GM23248 (cell line): ENCODE measurements around the gene FAXC. TPM values are rescaled to one million over a fixed set of nuclear protein-coding genes. Genes with fewer than 3 reads are reported as not detected.

Experiments used
- DNase-seq: peaks from one replicate; pipeline ENCODE4 v3.0.0-alpha.2; 2015
- H2AFZ ChIP-seq: fragments of 200-600 bp; sonication (generic); 2 replicates; pipeline ENCODE4 v1.6.1; 2016; ENCODE audit warnings: antibody characterized with exemption
- H3F3A ChIP-seq: fragments of 200-600 bp; sonication (generic); 2 replicates; pipeline ENCODE4 v1.6.1; 2016; ENCODE audit warnings: mild to moderate bottlenecking, antibody characterized with exemption, mixed run types; ENCODE audit not compliant: insufficient read depth
- H3K27ac ChIP-seq: fragments of 200-600 bp; sonication (generic); 2 replicates; pipeline ENCODE4 v1.5.1; 2016; ENCODE audit warnings: mild to moderate bottlenecking
- H3K27me3 ChIP-seq: fragments of 200-600 bp; sonication (generic); replicated peaks from 2 replicates; pipeline ENCODE4 v1.6.1; 2016; ENCODE audit warnings: mild to moderate bottlenecking; ENCODE audit not compliant: insufficient read depth
- H3K36me3 ChIP-seq: fragments of 200-600 bp; sonication (generic); 2 replicates; pipeline ENCODE4 v1.6.1; 2016; ENCODE audit warnings: low read depth, mild to moderate bottlenecking
- H3K4me1 ChIP-seq: fragments of 200-600 bp; sonication (generic); 2 replicates; pipeline ENCODE4 v1.6.1; 2016; ENCODE audit warnings: mild to moderate bottlenecking; ENCODE audit not compliant: insufficient read depth
- H3K4me2 ChIP-seq: fragments of 200-600 bp; sonication (generic); one replicate; pipeline ENCODE4 v1.6.1; 2016; ENCODE audit warnings: mild to moderate bottlenecking; ENCODE audit not compliant: unreplicated experiment
- H3K4me3 ChIP-seq: fragments of 200-600 bp; sonication (generic); 2 replicates; pipeline ENCODE4 v1.5.1; 2016; ENCODE audit warnings: mild to moderate bottlenecking
- H3K79me2 ChIP-seq: fragments of 200-600 bp; sonication (generic); 2 replicates; pipeline ENCODE4 v1.6.1; 2016; ENCODE audit warnings: mild to moderate bottlenecking; ENCODE audit not compliant: insufficient read depth
- H3K9ac ChIP-seq: fragments of 200-600 bp; sonication (generic); 2 replicates; pipeline ENCODE4 v1.6.1; 2016; ENCODE audit warnings: mild to moderate bottlenecking
- H3K9me2 ChIP-seq: fragments of 200-600 bp; sonication (generic); 2 replicates; pipeline ENCODE4 v1.6.1; 2016; ENCODE audit warnings: mixed run types, mild to moderate bottlenecking, moderate library complexity; ENCODE audit not compliant: insufficient read depth
- H3K9me3 ChIP-seq: fragments of 200-600 bp; sonication (generic); one replicate; pipeline ENCODE4 v1.6.1; 2017; ENCODE audit warnings: low read depth
- H4K20me1 ChIP-seq: fragments of 200-600 bp; sonication (generic); 2 replicates; pipeline ENCODE4 v1.6.0; 2016; ENCODE audit not compliant: insufficient read depth
- EZH2 ChIP-seq: fragments of 200-600 bp; sonication (generic); IDR thresholded peaks from 2 replicates; pipeline ENCODE4 v1.6.1; 2018; ENCODE audit warnings: antibody characterized with exemption, mild to moderate bottlenecking; ENCODE audit not compliant: insufficient read depth, poor library complexity, severe bottlenecking
- EZH2phosphoT487 ChIP-seq: fragments of 200-600 bp; sonication (generic); IDR thresholded peaks from 2 replicates; pipeline ENCODE4 v1.6.1; 2018; ENCODE audit warnings: antibody characterized with exemption, moderate library complexity, mild to moderate bottlenecking, low read depth; ENCODE audit not compliant: insufficient read depth
- WGBS, 2 experiments: methylation state at CpG; one replicate each; pipeline ENCODE4 v1.1.6; 2015 to 2017; ENCODE audit warnings: low lambda C conversion rate in 2 of 2, low coverage in 1 of 2; ENCODE audit errors: missing lambda C conversion rate in 2 of 2; 5-methylcytosine and 5-hydroxymethylcytosine counted together
- in situ Hi-C: fragments of 300-500 bp; cut with MboI; formaldehyde crosslinking; loops from 2 replicates; pipeline ENCODE4 v1.15.0; 2020
- polyA plus RNA-seq: library from polyadenylated mRNA; unstranded; fragments of >200 nt; fragmentation: Nextera tagmentation; extraction: Ambion mirVana; gene quantifications from 2 replicates; pipeline ENCODE4 v1.2.1, GENCODE V29; 2016
- total RNA-seq: library from RNA; depleted of rRNA; stranded (reverse); fragments of >200 nt; shearing (Covaris generic); gene quantifications from 2 replicates; pipeline ENCODE4 v1.2.3, GENCODE V29; 2014

The FAXC gene
- total and polyA plus RNA-seq, 2 experiments from 2014 or later, result 0.29 to 0.76 TPM

- TF ChIP-seq EZH2phosphoT487 (no peak), EZH2 (no peak)
- Histone ChIP-seq H3K9me3 (no peaks in the 10 kb centered on the region), H3K4me2 (no peak overlapping the region), H2AFZ (no peak overlapping the region), H3K9me2 (no peaks in the 10 kb centered on the region), H3K9ac (no peak overlapping the region), H3F3A (peaks cover 17% of the 10 kb centered on the region), H3K4me3 (no peak overlapping the region), H3K4me1 (no peaks in the 10 kb centered on the region), H3K79me2 (no peaks in the 10 kb centered on the region), H3K36me3 (no peaks in the 10 kb centered on the region), H3K27ac (no peak overlapping the region), H4K20me1 (no peaks in the 10 kb centered on the region), H3K27me3 (no peaks in the 10 kb centered on the region)
- 92 to 95% methylated on average over 3 of the region's 3 CpGs for WGBS, 2 experiments
- DNase-seq, result no peak
- in situ Hi-C loops, result no loop called here
Measured at GRCh38 chr6:99390896-99391295, 41.4 kb upstream of the FAXC start.

- no peak overlapping the region for H3K27ac ChIP-seq
- no peak for DNase-seq
Measured at GRCh38 chr6:99384507-99384906, 35.0 kb upstream of the FAXC start.

DNA sequence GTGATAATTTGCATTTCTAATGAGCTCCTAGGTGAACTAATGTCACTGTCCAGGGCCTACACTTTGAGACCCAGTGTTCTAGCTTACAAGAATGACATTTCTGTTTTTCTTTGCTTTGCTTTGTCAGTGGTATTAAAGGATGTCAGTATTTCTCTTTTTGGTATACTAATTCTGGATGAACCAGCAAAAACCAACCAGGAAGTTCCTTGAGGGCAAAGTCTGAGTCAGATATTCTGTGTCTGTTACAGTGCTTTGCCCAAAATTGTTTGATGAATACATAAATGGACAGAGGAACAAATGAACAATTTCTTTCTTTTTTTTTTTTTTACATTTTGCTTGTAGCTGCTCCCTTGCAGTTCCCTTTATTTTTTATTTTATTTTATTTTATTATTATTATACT, 29.2 kb upstream of the FAXC start:
- Histone ChIP-seq H2AFZ (no peak overlapping the region), H3K9me3 (no peaks in the 10 kb centered on the region), H3K4me3 (no peak overlapping the region), H3K27ac (no peak overlapping the region), H4K20me1 (no peaks in the 10 kb centered on the region), H3K36me3 (no peaks in the 10 kb centered on the region), H3K9me2 (no peaks in the 10 kb centered on the region), H3K9ac (no peak overlapping the region), H3K4me1 (no peaks in the 10 kb centered on the region), H3F3A (no peaks in the 10 kb centered on the region), H3K79me2 (no peaks in the 10 kb centered on the region), H3K4me2 (no peak overlapping the region), H3K27me3 (no peaks in the 10 kb centered on the region)
- no peak for DNase-seq
- no peak for TF ChIP-seq EZH2
- in situ Hi-C loops, result no loop called here

More at GRCh38 chr6:99384507-99384906, 35.0 kb upstream of the FAXC start:
- H3K4me2 ChIP-seq, result no peak overlapping the region
- H3K36me3 ChIP-seq, result no peaks in the 10 kb centered on the region
- H3K79me2 ChIP-seq, result no peaks in the 10 kb centered on the region
- H3K4me1 ChIP-seq, result no peaks in the 10 kb centered on the region
- no peaks in the 10 kb centered on the region for H3K27me3 ChIP-seq
- no peak overlapping the region for H2AFZ ChIP-seq
- in situ Hi-C loops, result no loop called here
- H3K9ac ChIP-seq, result no peak overlapping the region
- no peak overlapping the region for H3K4me3 ChIP-seq
- H3K9me3 ChIP-seq, result no peaks in the 10 kb centered on the region
- no peaks in the 10 kb centered on the region for H3F3A ChIP-seq
- no peaks in the 10 kb centered on the region for H4K20me1 ChIP-seq
- no peaks in the 10 kb centered on the region for H3K9me2 ChIP-seq
- TF ChIP-seq EZH2, result no peak
- no peak for TF ChIP-seq EZH2phosphoT487
- 85 to 91% methylated on average over 3 of the region's 3 CpGs for WGBS, 2 experiments

DNA sequence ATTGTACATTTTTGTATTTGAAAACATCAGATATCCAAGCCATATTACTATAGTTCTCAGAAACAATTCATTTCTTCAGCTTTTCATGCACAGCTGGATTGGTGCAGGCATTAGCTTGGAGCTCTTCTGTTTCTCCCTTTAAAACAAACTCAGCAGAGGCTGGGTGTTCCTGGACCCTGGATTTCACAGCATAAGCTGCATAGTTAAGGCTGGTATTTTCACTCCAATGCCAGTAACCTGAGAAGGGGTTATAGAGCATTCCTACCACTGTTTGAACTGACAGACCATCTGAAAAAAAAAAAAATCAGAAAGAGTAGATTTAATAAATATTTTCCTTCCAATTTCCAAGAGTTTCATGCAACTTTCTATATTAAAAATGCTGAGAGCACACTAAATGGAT, 20.1 kb upstream of the FAXC start:
- Histone ChIP-seq H3K4me3 (no peak overlapping the region), H4K20me1 (no peaks in the 10 kb centered on the region), H3K9ac (no peak overlapping the region), H3K27ac (no peak overlapping the region), H3K79me2 (no peaks in the 10 kb centered on the region), H2AFZ (no peak overlapping the region), H3K27me3 (no peaks in the 10 kb centered on the region), H3K9me3 (no peaks in the 10 kb centered on the region), H3K36me3 (no peaks in the 10 kb centered on the region), H3F3A (no peaks in the 10 kb centered on the region), H3K4me2 (no peak overlapping the region), H3K4me1 (no peaks in the 10 kb centered on the region), H3K9me2 (no peaks in the 10 kb centered on the region)
- in situ Hi-C loops, result no loop called here
- no peak for DNase-seq
- TF ChIP-seq EZH2phosphoT487 (no peak), EZH2 (no peak)

GRCh38 chr6:99366852-99367251, 17.4 kb upstream of the FAXC start:
- H3K27ac ChIP-seq, result no peak overlapping the region
- H3K9me3 ChIP-seq, result no peaks in the 10 kb centered on the region
- H3K9me2 ChIP-seq, result no peaks in the 10 kb centered on the region
- no peaks in the 10 kb centered on the region for H3K79me2 ChIP-seq
- 93 to 100% methylated on average over 2 of the region's 2 CpGs for WGBS, 2 experiments
- no peaks in the 10 kb centered on the region for H3F3A ChIP-seq
- H3K36me3 ChIP-seq, result no peaks in the 10 kb centered on the region
- no peak for DNase-seq
- no peak overlapping the region for H3K4me3 ChIP-seq
- no peak for TF ChIP-seq EZH2
- TF ChIP-seq EZH2phosphoT487, result no peak
- H4K20me1 ChIP-seq, result no peaks in the 10 kb centered on the region
- no peak overlapping the region for H3K9ac ChIP-seq
- H3K4me2 ChIP-seq, result no peak overlapping the region
- H3K4me1 ChIP-seq, result no peaks in the 10 kb centered on the region
- no peak overlapping the region for H2AFZ ChIP-seq
- in situ Hi-C loops, result no loop called here
- no peaks in the 10 kb centered on the region for H3K27me3 ChIP-seq
